Stimulated activated CD8-positive, alpha-beta memory T cell treated with anti-CD3 and anti-CD28 coated beads, Interleukin-4, amount 100 ng/mL, for 24 hours (primary cell): ENCODE data around the gene TGM5.
"Not testable (repeated sequence)": the region's sequence is repeated elsewhere in the genome, so short reads cannot be mapped to it uniquely, and the experiment has no call there.

Experiments used
- DNase-seq: peaks from one replicate; pipeline ENCODE4 v3.0.0-alpha.2; 2020; ENCODE audit warnings: low read depth

Gene TGM5

DNA sequence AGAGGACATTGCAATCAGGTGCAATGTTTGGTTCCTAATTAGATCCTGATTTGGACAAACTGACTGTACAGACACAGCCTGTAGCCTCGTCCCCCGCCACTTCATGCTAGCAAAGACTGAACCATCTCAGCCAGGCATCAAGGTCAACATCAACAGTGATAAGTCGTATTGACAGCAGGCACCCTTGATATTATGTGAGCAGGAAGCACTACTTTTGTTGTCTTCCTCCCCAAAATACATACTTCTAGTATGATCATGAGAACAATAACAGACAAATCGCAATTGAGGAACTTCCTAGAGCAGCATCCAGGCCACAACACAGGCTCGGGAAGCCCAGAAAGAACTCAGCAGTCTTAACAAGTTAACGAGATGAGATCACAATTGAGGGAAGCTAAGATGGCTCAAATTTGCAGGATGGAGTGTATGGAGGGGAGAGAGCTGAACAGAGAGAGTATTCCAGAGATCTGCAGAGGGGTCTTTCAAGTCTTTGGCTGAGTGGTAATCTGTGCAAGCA, 20.4 kb downstream of the TGM5 start:
- DNase-seq: no peak

GRCh38 chr15:43244092-43244491, 22.6 kb downstream of the TGM5 start:
- no peak for DNase-seq

- no peak for DNase-seq
These were observed 23.6 kb downstream of the TGM5 start for GRCh38 chr15:43243020-43243645.

DNA sequence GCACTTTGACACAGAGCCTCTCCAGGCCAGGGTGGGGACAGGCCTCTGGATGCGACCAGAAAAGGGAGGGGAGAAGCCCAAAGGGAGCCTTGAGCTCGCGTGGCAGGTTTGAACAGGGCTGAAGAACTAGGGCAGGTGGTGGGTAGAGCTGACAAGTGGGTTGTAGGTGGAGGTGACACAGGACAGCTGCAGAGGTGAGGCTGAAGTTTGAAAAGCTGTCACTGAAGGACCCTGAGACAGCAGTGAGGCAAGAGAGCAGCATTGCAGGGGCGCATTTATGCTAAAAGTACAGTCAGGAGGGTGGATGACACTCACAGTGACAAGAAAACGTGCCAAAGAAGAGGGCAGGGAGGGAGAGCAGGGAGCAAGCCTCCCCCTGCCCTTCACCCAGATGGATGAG, 24.1 kb downstream of the TGM5 start:
- no peak for DNase-seq

DNA sequence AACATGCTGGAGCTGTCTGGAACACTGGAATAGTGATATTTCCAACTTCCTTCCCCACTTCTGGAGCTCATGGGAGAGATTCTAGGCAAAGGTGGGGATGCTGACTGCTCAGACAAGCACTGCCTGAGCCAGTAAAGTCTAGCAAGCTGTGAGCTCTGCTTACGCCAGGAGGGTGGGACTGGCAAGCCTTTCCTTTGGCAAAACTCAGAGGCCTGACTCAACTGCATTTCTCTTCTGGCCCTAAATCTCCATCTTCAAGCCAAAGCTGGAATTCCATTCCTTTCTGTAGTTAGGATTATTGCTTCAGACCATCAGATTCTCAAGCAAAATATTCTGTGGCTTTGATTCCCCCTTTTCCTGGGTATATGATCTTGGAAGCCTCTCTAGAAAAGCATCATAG, 25.6 kb downstream of the TGM5 start:
- DNase-seq: no peak

DNA sequence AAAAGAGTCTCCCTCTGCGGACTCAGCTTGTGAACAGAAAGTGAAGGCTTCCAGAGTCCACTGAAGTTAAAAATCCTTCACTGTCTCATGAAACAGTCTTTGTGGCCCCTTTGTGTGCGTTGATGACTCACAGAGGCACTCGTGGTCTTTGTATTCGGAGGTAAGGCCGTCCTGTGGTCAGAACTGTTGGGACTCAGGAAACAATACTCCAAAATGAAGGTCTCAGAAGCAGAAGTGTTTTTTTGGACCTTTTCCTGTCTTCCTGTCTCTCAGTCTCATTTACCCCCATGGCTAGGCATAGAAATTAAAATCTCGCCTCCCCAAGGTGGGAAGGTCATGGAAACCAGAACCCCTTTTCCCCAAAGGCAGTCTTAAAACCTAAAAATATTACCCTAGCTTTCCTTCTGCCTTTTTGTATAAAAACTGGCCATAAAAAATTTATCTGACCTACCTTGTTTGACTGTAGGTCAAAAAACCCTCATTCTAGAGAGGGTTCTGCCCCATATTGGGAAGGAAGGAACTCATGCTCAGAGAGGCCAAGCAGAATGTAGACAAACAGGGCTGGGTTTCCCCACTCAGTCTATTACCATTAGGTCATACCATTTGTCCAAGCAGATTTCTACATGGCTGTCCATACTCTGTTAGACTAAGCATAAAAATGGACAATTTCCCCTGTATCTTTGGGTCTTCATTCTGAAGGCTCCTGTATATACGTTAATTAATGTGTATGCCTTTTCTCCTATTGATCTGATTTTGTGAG, 26.8 kb downstream of the TGM5 start:
- no peak for DNase-seq

DNA sequence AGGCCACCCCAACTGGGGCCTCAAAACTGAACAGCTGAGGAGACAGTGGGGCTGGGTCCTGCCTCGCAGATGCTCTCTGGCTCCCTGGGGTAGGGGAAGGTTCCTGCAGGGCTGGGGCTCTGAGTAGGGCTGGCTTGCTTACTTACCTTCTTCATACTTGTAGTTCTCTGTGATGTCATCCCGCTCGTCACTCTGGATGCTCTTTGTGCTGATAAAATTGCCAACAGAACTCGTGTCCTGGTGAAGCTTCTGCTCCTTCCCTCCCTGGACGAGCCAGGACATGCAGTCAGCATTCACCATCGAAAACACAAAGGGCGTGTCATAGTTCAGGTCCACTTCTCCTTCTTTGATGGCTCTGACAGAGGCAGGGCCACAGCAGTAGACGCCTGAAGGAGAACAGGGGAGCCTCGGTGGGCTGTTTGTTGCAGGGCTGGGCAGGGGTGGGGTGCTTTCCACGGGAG, 28.0 kb downstream of the TGM5 start:
- no peak for DNase-seq

DNA sequence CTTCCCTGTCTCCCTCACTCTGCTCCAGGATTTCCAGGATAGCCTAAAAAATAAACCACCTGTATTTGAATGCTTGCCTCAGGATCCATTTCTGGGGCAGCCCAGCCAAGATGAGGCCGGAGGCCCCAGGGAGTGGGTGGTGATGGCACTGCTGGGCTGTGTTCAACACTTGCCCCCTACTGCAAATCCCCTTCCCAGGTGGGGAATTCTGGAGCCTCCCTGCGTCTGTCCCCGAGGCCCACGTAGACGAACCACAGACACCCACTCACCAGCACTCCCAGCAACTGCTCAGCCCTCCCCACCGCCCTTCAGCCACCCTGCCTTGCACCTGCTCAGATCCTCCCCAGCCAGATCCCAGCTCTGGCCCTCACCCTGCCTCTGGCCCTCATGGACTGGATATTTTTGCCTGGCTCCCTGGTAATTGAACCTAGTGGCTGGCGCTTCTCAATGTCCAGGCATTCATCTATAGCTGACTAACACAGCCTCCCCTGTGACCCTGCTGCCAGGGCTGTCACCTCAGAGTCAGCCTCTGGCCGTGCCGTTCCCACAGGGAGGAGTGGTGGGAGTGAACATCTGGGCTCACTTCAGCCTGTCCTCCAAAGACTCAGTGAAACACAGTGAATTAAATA, 28.8 kb downstream of the TGM5 start:
- DNase-seq: no peak

- no peak for DNase-seq
These were observed 31.2 kb downstream of the TGM5 start for GRCh38 chr15:43235536-43235935.

- DNase-seq: no peak
These were observed 34.3 kb downstream of the TGM5 start for GRCh38 chr15:43232289-43232874.

DNA sequence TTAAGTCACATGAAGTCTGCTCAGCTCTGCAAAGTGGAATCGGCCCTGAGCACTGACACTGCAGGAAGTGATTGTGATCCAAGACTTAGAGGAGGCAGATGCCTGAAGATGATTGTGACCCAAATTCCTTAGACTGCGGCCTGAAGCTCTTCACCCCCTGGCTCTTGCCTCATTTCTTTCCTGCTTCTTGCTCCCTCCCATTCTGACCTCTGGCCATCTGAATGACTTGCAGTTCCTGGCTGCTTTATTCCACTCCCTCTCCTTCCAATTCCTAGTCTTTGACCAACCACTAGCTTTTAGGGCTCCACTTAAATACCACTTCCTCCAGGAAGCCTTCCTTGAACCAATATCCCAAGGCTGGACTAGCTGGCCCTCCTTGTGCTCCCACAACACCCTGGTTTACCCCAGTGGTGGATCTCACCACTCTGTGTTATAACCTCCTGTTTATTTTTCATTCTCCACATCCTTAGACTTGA, 36.0 kb downstream of the TGM5 start:
- DNase-seq: no peak

DNA sequence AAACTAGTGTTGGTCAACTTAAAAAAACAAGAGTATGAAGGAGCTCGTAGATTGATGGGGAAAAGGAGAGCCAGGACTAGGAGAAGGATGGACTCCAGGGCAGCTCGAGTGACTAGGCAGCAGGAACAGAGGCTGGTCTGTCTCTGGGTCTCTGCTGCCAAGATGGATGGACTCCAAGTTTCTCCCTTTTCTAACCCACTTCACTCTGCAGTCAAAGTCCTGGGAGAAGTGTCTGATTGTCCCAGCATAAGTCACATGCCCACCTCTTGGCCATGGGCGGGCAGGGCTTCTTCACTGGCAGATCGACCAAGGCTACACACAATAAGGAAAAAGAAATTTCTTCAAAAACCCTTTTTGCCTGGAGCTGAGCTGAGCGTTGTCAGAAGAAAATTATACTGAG, 36.8 kb downstream of the TGM5 start:
- no peak for DNase-seq

DNA sequence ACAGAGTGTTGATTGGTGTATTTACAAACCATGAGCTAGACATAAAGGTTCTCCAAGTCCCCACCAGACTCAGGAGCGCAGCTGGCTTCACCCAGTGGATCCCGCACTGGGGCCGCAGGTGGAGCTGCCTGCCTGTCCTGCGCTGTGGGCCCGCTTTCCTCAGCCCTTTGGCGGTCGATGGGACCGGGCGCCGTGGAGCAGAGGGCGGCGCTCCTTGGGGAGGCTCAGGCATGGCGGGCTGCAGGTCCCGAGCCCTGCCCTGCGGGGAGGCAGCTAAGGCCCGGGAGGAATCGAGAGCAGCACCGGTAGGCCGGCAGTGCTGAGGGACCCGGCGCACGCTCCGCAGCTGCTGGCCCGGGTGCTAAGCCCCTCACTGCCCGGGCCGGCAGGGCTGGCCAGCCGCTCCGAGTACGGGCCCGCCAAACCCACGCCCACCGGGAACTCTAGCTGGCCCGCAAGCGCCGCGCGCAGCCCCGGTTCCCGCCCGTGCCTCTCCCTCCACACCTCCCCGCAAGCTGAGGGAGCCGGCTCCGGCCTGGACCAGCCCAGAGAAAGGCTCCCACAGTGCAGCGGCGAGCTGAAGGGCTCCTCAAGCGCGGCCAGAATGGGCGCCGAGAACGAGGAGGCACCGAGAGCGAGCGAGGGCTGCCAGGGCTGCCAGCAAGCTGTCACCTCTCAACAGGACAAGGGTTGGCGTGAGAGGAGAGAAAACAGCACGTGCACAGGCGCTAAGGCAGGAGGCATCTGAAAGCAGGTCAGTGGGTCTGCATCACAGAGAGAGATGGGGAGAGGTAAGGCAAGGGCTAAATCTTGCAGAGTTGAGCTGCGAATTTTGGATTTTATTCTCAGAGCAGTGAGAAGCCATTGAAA, 40.1 kb downstream of the TGM5 start:
- no peak for DNase-seq

- not testable (repeated sequence) for DNase-seq
These were observed 40.8 kb downstream of the TGM5 start for GRCh38 chr15:43225950-43226255.

DNA sequence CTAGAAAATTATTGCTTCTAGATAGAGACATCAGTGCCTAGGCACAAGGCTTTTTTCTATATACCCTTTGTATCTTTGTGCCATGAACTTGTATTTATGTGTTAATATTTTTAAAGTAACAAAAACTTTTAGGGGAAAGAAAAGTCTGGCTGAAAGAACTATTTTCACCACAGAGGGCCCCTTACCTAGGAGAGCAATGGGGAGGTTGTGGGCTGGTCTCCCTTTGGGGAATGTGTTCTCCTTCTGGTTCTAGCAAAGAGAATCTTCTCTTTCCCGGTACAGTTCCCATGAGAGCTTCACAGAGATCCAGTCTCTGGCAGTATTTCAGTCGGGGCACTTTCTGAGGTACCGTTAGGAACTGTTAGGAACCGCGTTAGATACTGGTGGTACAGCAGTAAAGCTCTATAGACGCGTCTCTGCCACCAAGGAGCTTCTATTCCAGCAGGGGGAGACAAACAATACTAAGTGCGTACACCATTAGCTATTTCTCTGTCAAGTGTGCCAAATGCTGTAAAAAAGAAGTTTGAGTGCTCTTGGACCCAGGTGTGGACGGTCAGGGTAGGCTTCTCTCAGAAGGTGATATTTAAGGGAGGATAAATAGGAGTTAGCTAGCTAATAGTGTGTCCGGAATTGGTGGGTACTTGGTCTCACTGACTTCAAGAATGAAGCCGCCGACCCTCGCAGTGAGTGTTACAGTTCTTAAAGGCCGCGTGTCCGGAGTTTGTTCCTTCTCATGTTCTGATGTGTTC, 41.4 kb downstream of the TGM5 start:
- no peak for DNase-seq

DNA sequence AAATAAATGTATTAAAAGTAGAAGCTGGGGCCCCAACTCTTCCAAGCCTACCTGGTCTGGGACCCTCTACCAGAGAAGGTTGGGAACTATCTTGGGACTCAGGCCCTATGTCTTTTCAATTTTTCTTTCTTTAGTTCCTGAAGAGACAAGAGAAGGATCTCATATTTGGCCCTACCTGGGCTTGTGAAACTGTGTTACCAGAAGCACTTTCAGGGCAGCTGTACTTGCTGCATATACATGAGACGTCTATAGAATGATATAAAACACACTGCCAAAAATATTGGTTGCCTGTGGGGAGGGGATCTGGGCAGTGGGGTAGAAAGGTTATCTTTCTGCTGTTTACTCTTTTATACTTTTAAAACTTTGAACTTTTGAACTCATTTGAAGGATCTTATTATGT, 45.3 kb downstream of the TGM5 start:
- DNase-seq: no peak

GRCh38 chr15:43220991-43221403, 45.7 kb downstream of the TGM5 start, which contains the start of gene EPB42:
Gene EPB42 (minus strand): TSS chr15:43221018. CDS start chr15:43220825, 193 bp downstream.
- no peak for DNase-seq

- no peak for DNase-seq
These were observed 46.5 kb downstream of the TGM5 start for GRCh38 chr15:43219929-43220928.

- no peak for DNase-seq
These were observed 47.6 kb downstream of the TGM5 start for GRCh38 chr15:43218908-43219706.
